ENCODE measurements around the gene PIGBOS1.
"Not testable (repeated sequence)": the region's sequence is repeated elsewhere in the genome, so short reads cannot be mapped to it uniquely, and the experiment has no call there.

PIGBOS1 gene, protein sequence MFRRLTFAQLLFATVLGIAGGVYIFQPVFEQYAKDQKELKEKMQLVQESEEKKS

DNA sequence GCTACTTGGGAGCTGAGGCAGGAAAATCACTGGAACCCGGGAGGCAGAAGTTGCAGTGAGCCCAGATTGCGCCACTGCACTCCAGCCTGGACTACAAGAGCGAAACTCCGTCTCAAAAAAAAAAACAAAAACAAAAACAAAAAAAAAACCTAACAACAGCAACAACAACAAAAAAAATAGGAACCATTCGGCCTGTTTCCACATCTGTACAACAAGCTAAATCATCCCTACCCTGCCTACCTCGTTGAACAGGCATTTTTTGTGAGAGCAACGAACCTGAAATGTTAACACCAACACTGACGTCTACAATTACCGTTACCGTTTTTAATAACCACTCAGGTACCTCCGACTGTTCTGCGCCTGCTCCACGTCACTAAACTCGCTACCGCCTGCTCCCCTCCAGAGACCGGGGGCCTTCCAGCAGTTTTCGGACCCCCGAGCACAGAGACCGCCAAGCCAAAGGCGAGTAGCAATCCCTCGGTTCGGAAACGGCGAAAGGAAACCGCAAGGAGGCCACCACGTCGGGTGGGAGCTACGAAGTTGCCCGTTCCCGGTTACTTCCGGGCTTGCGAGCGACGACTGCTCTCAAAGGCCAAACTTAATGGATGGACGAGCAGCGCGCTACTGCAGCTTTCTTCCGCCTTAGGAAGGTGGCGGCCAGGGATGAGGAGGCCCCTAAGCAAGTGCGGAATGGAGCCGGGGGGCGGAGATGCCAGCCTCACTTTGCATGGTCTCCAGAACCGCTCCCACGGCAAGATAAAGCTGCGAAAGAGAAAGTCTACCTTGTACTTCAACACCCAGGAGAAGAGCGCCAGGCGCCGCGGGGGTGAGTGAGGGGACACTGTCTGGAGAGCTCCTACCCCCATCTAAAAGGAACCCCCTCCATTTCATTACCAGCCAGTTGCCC lies at the start of gene PIGBOS1, which contains the start of gene PIGB:
TSS of gene PIGBOS1 (minus strand) at position 536 of the 907 bp plus-strand sequence. CDS start 1,331 bp downstream, outside the sequence.
TSS of gene PIGB (plus strand) at position 635 of the 907 bp plus-strand sequence. CDS start at position 664, 29 bp downstream.
- peak; percentile 92 for DNase-seq (ENCODE audit: low read depth)

DNA sequence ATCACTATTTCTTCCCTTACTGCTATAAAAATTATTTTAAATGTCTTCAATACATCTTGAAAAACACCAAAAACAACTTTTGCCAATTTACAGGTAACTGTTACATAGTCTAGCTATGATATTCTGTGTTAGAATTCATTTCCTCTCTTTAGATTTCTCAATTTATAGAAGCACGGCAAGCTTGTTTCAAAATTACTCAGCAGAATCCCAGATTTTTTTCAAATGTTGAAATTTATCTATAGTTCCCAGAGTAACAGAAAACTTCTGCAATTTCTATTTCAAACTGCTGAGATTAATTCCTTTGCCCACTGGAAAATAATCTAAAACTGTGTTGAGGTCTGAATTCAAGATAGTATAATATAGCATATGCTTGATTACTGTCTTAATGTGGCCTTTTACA lies 48.1 kb upstream of the PIGBOS1 start:
- no peak for DNase-seq (ENCODE audit: low read depth)

DNA sequence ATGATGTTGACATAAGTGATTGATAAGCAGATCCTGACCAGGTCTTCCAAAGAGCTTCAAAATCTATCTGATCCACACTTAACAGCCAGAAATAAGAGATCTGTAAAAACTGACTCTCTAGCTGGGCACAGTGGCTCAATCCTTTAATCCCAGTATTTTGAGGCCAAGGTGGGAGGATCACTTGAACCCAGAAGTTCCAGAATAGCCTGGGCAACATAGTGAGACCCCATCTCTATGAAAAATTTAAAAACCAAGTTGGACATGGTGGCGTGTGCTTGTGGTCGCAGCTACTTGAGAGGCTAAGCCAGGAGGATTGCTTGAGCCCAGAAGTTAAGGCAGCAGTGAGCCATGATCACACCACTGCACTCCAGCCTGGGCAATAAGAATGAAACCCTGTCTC lies 43.7 kb upstream of the PIGBOS1 start:
- DNase-seq (ENCODE audit: low read depth) = no peak

DNA sequence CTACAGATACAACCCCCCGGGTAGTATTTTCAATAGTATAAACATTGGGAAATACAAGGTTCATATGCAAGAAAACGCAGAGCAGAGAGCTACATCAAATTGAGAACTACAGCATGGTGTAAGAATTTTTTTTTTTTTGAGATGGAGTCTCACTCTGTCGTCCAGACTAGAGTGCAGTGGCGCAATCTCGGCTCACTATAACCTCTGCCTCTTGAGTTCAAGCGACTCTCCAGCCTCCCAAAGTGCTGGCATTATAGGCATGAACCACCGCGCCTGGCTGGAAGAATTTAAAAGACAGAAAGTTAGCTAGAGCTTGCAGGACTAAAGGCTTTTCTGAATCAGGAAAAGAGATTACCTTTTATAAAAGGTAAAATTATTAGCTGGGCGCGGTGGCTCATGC lies 42.1 kb upstream of the PIGBOS1 start:
- DNase-seq (ENCODE audit: low read depth) = no peak

DNA sequence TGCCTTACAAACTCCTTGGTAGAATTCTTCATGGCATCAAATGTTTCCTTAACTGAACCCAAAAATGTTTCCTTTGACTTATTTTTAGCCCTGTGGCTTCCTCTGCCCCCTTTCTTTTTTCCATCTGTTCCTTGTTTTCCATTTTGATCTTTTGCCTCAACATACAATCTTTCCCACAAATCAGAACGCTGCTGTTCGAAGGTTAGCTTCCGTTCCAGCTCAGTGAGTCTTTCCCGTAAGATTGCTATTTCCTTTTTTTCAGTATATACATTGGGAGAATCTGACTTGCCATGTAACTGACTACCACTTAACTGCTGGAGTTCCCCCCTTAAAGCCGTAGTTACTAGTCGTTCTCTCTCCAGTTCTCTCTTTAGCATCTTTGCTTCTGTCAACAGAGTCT lies 41.3 kb upstream of the PIGBOS1 start:
- DNase-seq (ENCODE audit: low read depth) = no peak

DNA sequence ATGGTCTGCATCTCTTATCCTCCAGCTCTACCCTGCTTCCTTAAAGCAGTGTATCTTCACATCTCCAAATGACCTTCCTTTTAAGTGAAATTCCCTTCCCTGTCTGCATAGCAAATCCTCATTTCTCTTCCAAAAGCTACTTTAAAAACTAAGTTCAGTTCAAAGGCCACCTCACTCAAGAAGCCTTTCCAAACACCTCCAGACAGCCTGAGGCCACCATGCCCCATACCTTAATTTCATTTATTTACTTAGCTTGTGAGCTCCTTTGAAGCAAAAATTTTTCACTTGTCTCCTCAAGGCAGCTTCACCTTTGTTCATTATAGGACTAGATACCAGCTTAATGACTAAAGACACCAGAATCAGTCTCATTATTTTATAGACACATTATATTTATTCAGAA lies 39.5 kb upstream of the PIGBOS1 start:
- no peak for DNase-seq (ENCODE audit: low read depth)

DNA sequence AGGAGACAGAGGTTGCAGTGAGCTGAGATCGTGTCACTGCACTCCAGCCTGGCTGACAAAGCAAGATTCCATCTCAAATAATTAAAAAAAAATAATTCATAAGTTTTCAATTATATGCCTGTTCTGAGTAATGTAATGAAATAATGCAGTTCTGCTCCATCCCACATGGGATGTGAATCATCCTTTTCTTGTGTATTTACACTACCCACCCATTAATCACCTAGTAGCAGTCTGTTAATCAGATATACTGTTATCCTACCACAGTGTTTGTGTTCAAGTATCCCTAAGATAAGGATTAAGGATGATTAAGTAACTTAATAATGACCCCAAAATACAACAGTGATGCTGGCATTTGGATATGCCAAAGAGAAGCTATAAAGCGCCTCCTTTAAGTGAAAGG lies 38.9 kb upstream of the PIGBOS1 start:
- DNase-seq (ENCODE audit: low read depth) = peak; percentile 42

DNA sequence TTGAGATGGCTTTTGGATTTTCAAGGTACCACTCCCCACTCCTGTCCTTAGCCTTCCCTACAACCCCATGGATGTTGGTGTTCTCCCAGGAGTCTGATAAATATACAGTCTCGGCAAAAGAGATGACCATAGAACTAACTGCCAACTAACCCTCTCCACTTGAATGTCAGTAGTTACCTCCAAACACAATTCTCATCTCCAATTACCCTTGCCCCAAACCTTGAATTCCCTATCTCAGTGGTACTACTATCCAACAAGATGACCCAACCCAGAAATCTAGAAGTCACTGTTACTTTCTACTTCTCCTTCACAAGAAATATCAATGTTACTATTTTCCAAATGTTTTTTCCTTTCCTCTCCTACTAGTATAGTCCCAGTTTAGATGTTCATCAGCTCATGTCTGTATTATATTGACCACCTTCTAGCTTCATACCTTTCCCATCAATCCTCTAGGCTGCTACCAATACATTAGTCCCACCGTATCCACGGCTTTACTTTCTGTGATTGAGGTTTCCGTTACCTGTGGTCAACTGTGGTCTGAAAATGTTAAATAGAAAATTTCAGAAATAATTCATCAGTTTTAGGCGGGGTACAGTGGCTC lies 38.2 kb upstream of the PIGBOS1 start:
- no peak for DNase-seq (ENCODE audit: low read depth)

DNA sequence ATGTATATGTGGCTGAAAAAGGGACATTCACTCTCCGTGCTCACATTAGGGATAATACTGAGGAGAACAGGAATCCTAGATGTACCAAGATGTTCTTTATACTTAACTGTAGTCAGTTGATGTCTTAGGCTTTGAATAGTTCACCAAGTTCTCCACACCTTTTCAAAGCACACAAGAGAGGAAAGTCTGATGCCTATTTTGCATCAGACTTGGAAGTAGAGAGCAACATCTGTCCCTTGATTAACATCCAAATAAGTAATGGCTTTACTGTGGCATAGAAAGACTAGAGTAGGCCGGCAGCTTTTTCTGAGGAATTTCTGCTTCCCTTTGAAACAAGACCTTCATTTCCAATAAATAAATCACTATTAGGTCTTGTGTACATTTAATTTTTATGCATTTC lies 34.1 kb upstream of the PIGBOS1 start:
- no peak for DNase-seq (ENCODE audit: low read depth)

DNA sequence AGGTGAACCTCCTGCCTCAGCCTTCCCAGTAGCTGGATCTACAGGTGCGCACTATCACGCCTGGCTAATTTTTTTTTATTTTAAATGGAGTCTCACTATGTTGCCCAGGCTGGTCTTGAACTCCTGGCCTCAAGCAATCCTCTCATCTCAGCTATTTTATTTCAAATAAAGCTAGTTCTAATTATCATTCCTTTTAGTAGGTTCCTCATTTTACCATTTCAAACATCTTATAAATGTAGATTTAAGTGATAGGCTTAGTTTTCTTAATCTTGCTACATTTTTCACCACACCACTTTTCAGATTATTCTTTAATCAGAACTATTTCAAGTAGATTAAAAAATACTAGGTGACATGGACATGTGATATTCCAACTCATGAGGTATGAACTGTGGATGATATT lies 30.4 kb upstream of the PIGBOS1 start:
- no peak for DNase-seq (ENCODE audit: low read depth)

DNA sequence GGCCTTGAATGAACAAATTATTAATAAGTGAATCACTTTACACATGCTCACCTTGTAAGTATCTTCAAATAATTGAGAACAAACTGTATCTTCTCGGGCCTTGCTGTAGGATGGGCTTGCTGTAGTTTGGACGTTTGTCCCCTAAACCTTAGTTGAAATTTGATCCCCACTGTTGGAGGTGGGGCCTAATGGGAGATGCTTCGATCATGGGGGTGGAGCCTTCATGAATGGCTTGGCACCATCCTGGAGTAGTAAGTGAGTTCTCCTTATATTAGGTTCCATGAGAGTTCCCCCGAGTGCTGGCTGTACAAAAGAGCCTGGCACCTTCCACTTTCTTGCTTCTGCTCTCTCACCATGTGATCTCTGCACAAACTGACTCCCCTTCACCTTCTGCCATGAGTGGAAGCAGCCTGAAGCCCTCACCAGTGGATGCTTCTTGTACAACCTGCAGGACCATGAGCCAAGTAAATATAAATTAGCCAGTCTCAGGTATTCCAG lies 29.4 kb upstream of the PIGBOS1 start:
- DNase-seq (ENCODE audit: low read depth) = no peak

DNA sequence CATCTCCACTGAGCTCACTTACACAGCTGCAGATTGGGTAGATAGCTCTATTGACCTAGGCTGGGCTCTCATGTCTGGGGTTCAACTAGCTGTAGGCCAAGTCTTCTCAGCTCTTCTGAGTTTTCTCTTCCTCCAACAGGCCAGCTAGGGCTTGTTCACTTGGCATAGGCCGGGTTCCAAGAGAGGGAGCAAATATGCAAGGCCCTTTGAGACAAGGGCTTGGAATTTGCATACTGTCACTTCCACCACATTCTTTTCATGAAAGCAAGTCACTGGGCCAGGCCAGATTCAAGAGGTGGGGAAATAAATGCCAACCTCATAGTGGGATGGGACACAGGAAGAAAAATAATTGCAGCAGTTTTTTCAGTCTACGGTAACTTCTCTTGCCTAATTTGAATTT lies 25.3 kb upstream of the PIGBOS1 start:
- peak; percentile 21 for DNase-seq (ENCODE audit: low read depth)

DNA sequence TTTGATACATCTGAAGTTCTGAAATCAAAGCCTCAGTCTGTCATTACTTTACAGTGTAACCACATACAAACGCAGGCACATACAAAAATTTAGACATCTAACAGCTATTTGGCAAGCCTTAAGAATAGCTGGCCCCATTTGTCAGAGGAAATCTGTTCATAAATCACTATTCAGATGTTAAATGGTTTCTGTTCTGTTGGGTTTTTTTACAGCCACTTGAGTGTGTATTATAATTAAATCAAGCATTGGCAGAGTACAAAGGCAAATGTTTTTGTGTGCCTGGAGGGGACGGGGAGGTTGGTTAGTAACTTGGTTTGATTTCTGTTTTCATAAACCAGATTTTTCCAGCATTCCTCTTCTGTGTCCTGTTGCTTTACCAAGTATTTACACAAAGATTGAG lies 24.2 kb upstream of the PIGBOS1 start:
- DNase-seq (ENCODE audit: low read depth) = no peak

DNA sequence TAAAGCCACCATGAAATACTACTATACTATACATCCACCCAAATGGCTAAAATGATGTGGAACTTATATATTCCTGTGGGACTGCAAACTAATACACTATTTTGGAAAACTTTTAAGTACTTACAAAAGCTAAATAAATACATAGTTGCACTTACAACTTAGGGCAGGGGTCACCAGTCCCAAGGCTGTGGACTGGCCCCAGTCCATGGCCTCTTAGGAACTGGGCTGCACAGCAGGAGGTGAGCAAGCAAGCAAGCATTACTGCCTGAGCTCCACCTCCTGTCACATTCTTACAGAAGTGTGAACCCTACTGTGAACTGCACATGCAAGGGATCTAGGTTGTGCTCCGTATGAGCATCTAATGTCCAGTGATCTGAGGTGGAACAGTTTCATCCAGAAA lies 18.2 kb upstream of the PIGBOS1 start:
- no peak for DNase-seq (ENCODE audit: low read depth)

DNA sequence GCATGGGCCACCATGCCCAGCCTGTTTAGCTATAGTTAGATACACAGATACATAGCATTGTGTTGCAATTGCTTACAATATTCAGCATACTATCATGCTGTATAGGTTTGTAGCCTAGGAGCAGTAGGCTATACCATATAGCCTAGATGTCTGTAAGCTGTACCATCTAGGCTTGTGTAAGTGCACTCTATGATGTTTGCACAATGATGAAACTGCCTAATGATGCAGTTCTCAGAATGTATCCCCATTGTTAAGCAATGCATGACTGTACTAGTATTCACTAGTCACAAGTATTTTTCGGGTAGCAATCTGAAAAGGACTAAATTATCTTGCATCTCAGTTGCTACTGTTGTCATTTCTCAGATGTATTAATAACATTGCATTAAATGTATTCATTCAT lies 16.1 kb upstream of the PIGBOS1 start:
- peak; percentile 51 for DNase-seq (ENCODE audit: low read depth)

DNA sequence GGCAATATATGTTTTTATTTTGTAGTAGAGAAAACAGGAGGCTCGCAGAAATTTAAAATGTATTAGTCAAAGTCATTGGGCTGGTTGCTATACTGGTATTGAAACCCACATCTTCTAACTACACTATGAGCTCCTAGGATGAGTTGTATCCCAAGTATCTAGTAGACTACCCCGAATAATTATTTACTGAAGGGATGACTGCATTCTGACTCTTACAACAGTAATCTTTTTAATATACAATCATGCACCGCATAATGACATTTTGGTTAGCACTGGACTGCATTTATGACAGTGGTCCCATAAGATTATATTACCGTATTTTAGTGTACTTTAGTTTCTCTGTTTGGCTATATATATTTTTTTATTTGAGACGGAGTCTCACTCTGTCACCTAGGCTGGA lies 15.4 kb upstream of the PIGBOS1 start:
- DNase-seq (ENCODE audit: low read depth) = no peak

DNA sequence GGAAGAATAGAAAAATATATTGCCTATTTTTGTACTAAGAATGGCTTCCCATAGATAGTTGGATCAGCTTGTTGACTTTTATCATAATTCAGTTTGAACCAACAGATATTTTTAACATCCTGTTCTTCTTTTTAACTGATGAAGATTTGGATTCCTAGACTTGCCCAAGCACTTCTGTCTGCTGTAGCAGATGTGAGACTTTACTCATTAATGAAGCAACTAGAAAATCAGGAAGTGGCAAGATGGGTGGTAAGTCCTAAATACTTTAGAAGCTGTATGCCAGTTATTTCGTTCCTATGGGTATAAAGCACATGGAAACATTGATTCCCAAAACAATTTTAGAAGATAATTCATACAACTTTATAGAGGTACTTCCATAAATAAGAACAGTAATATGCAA lies 8.5 kb upstream of the PIGBOS1 start:
- DNase-seq (ENCODE audit: low read depth) = no peak

DNA sequence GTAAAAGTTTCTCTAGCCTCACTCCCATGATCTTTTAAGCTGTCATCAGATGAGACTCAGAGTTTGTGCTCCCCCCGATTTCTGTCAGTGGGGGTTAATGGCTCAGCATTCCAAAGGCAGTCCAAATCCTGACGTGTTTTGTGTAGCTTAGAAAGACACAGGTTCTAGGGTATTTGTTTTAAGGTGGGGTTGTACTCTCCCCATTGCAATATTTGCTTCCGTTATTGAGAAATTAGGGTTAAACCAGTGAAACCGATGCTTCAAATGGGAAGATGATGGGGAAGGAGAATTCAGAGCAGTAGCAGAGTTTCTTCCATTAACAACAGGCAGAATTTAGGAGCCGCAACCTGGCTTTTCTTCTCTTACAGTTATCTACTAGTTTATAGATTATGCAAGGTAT lies 3.5 kb upstream of the PIGBOS1 start:
- no peak for DNase-seq (ENCODE audit: low read depth)

DNA sequence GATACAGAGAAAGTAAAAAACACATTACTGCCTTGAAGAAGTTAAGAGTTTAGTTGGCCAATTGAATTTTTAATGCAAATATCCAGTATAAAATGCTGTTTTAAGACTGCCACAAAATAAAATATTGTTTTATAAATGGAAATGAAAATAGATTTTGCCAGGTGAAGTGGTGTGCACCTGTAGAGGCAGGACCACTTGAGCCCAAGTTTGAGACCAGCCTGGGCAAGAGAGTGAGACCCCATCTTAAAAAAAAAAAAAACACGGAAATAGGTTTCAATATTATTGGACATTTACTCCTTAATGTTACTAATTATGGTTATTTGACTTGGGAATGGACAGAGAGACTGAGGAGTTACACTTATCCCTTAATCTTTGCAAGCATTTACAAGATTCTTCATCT lies 2.0 kb upstream of the PIGBOS1 start:
- no peak for DNase-seq (ENCODE audit: low read depth)

DNA sequence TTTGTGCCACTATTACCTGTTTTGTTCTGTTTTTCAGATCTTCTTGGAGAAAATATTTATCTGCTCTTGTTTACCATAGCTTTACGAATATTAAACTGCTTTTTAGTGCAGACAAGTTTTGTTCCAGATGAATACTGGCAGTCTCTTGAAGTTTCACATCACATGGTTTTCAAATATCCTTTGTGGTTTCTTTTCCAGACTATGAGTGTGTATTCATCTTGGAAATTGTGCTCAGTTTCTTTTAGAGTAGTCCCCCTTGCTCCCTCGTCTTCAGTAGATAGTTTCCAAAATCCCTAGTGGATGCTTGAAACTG lies 1.3 kb upstream of the PIGBOS1 start:
- no peak for DNase-seq (ENCODE audit: low read depth)

DNA sequence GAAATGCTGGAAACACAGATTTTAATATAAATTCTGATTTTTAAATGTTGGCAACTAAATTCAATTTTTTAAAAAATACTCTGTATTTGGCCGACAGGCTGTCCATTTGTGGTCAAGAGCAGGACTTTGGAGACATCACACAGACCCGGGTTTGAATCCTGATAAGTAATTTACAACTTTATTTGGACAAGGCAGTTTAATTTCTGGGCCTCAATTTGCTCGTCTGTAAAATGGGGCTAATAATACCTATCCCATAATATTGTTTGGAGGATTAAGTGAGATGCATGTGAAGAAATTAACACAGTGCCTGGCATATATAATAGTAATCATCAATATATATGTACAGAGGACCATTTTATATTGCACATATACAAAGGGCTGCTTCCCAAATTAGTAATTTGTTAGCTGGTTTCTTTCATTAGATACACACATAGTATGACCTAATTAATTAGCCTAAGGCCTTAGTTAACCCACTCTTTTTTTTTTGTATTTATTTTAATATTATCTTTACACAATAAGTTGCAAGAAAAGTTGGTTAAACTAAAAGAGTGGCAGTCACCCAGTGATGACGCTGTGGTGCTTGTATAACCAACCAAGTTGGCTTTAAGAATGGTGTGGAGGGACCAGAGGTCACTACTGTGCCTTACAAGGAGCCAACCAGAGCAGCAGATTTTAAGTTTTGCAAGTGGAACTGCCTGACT lies 764 bp upstream of the PIGBOS1 start:
- DNase-seq (ENCODE audit: low read depth) = peak; percentile 55

DNA sequence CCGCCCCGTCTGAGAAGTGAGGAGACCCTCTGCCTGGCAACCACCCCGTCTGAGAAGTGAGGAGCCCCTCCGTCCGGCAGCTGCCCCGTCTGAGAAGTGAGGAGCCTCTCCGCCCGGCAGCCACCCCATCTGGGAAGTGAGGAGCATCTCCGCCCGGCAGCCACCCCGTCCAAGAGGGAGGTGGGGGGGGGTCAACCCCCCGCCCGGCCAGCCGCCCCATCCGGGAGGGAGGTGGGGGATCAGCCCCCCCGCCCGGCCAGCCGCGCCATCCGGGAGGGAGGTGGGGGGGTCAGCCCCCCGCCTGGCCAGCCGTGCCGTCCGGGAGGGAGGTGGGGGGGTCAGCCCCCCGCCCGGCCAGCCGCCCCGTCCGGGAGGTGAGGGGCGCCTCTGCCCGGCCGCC lies 16.1 kb downstream of the PIGBOS1 start:
- not testable (repeated sequence) for DNase-seq (ENCODE audit: low read depth)

DNA sequence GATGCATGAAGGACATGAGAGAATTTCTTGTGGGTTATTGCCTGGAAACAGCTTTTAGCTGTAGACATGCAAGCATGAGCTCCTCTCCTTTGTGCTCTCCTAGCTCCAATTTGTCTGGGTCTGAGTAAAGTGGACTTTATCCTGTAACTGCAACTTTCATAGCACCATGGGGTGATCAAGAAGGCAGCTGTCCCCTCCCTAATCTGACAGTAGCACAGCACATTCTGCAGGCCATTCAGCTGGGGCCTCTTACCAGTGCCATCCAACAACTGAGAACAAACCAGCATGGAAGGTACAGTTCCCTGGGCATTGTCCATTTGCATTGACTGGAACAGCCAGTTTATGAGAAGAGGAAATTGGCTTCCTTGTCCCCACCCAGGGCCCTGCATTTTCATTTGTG lies 21.6 kb downstream of the PIGBOS1 start:
- DNase-seq (ENCODE audit: low read depth) = no peak

All from fibroblast of gingiva (primary cell).